Gastrocnemius medialis (tissue), 4 donors: ENCODE data around the gene DNAH17. TPM values are rescaled to one million over a fixed set of nuclear protein-coding genes. Genes with fewer than 3 reads are reported as not detected.

ENCODE experiments used
- ATAC-seq, 2 donors: fragments of 150-250 bp; one replicate each; pipeline ENCODE4 v1.9.1; 2016
- DNase-seq, 2 donors: peaks; one replicate each; pipeline ENCODE4 v3.0.0-alpha.2; 2019
- H3K27ac ChIP-seq, 4 donors: fragments of 200-600 bp; sonication (generic); 1 replicate in 1 of 4; 2 replicates in 3 of 4; pipeline ENCODE4 v1.5.1; 2016 to 2018; ENCODE audit warnings: mild to moderate bottlenecking in 2 of 4, moderate library complexity in 1 of 4
- H3K27me3 ChIP-seq, 3 donors: fragments of 200-600 bp; sonication (generic) in 2 of 3; 1 replicate in 1 of 3; 2 replicates in 2 of 3; pipeline versions ENCODE4 v1.5.1 to v1.6.0; 2016 to 2019; ENCODE audit warnings: mild to moderate bottlenecking in 1 of 3, moderate library complexity in 1 of 3
- H3K36me3 ChIP-seq, 2 donors: fragments of 200-600 bp; sonication (generic) in 1 of 2; one replicate each; pipeline ENCODE4 v1.5.1; 2017 to 2018
- H3K4me1 ChIP-seq, 2 donors: fragments of 200-600 bp; sonication (generic) in 1 of 2; one replicate each; pipeline ENCODE4 v1.5.1; 2016 to 2017; ENCODE audit warnings: mild to moderate bottlenecking in 2 of 2
- H3K4me3 ChIP-seq, 4 donors: fragments of 200-600 bp; sonication (generic) in 3 of 4; 1 replicate in 1 of 4; 2 replicates in 3 of 4; pipeline ENCODE4 v1.5.1; 2016 to 2019; ENCODE audit warnings: mild to moderate bottlenecking in 2 of 4
- H3K9me3 ChIP-seq, 3 donors: fragments of 200-600 bp; sonication (generic) in 2 of 3; 1 replicate in 1 of 3; 2 replicates in 2 of 3; pipeline ENCODE4 v1.5.1; 2016 to 2019
- CTCF ChIP-seq, 5 experiments: fragments of 450-650 bp in 3 of 5; fragments of 200-600 bp in 2 of 5; sonication (generic) in 2 of 5; IDR thresholded peaks in 4 of 5; conservative IDR thresholded peaks in 1 of 5; 1 replicate in 4 of 5; 2 replicates in 1 of 5; pipeline ENCODE4 v1.5.1; 2016 to 2019; ENCODE audit warnings: antibody characterized with exemption in 5 of 5, mild to moderate bottlenecking in 3 of 5, moderate library complexity in 3 of 5
- POLR2A ChIP-seq, 2 donors: fragments of 450-650 bp; IDR thresholded peaks; one replicate each; pipeline ENCODE4 v1.6.1; 2017; ENCODE audit warnings: antibody characterized with exemption in 2 of 2, mild to moderate bottlenecking in 2 of 2, moderate library complexity in 2 of 2
- in situ Hi-C, 4 donors: fragments of 200-750 bp; cut with MboI; loops; one replicate each; pipeline versions ENCODE4 v1.15.0 to v1.8.0; 2017; ENCODE audit warnings: low sequenced_read_pairs in 4 of 4
- intact Hi-C: fragments of 100-400 bp; cut with DNase I; formaldehyde crosslinking; loops from one replicate; pipeline ENCODE4 v1.15.1; 2023; ENCODE audit warnings: low total_unique reads
- total RNA-seq, 4 donors: library from RNA; depleted of rRNA; stranded (reverse); fragments of >200 nt; gene quantifications; one replicate each; pipeline versions ENCODE4 v1.1.0 to v1.2.3, GENCODE V29; 2016

The DNAH17 gene
- total RNA-seq, 4 donors from 2014 or later, result 0.56 TPM; not detected in 3

GRCh38 chr17:78411241-78411857, 165.8 kb downstream of the DNAH17 start:
- TF ChIP-seq CTCF (IDR thresholded peaks at IDR 0.05 in 4 of 5, conservative IDR thresholded peaks at IDR 0.05 in 1 of 5) (no peak), POLR2A (IDR thresholded peaks at IDR 0.05) (peak; percentile 15 to 42)
- H3K4me3 ChIP-seq, result no peak overlapping the region
- DNase-seq (peak; percentile 32 to 63), ATAC-seq (peak in 1 of 2 donors; percentile 1)
- H3K36me3 ChIP-seq, result peaks cover 0 to 2% of the 10 kb centered on the region in 2 donors
- peaks cover 86 to 93% of the 10 kb centered on the region in 2 donors for H3K4me1 ChIP-seq
- no peaks in the 10 kb centered on the region for H3K9me3 ChIP-seq
- intact Hi-C loops (no loop called here), in situ Hi-C loops (no loop called here)
- peak overlapping the region; percentile 93 to 98 (median 95) for H3K27ac ChIP-seq
- H3K27me3 ChIP-seq, result no peaks in the 10 kb centered on the region

GRCh38 chr17:78409191-78409928, 167.8 kb downstream of the DNAH17 start:
- ATAC-seq, result no peak
- Histone ChIP-seq H3K9me3 (no peaks in the 10 kb centered on the region), H3K4me3 (no peak overlapping the region), H3K27me3 (no peaks in the 10 kb centered on the region), H3K36me3 (peaks cover 0 to 10% of the 10 kb centered on the region in 2 donors), H3K4me1 (peaks cover 79 to 82% of the 10 kb centered on the region in 2 donors), H3K27ac (peak overlapping the region; percentile 73 to 98 (median 95))
- TF ChIP-seq CTCF (IDR thresholded peaks at IDR 0.05 in 4 of 5, conservative IDR thresholded peaks at IDR 0.05 in 1 of 5) (no peak), POLR2A (IDR thresholded peaks at IDR 0.05) (no peak)
- in situ Hi-C loops, result no loop called here
- DNase-seq, result no peak
- intact Hi-C loops, result no loop called here

GRCh38 chr17:78408476-78409050, 168.6 kb downstream of the DNAH17 start:
- intact Hi-C loops (no loop called here), in situ Hi-C loops (no loop called here)
- peaks cover 0 to 18% of the 10 kb centered on the region in 2 donors for H3K36me3 ChIP-seq
- peak overlapping the region; percentile 73 to 98 (median 95) for H3K27ac ChIP-seq
- TF ChIP-seq POLR2A (IDR thresholded peaks at IDR 0.05) (no peak), CTCF (IDR thresholded peaks at IDR 0.05 in 4 of 5, conservative IDR thresholded peaks at IDR 0.05 in 1 of 5) (no peak)
- peaks cover 71 to 74% of the 10 kb centered on the region in 2 donors for H3K4me1 ChIP-seq
- no peaks in the 10 kb centered on the region for H3K27me3 ChIP-seq
- no peak for ATAC-seq
- DNase-seq, result no peak
- H3K9me3 ChIP-seq, result no peaks in the 10 kb centered on the region
- no peak overlapping the region for H3K4me3 ChIP-seq

- intact Hi-C loops, result no loop called here
These were observed 169.7 kb downstream of the DNAH17 start for GRCh38 chr17:78407387-78408000.

More at GRCh38 chr17:78407387-78408000, 169.7 kb downstream of the DNAH17 start:
- in situ Hi-C loops, result no loop called here
- no peaks in the 10 kb centered on the region for H3K27me3 ChIP-seq
- TF ChIP-seq POLR2A (IDR thresholded peaks at IDR 0.05) (peak in 1 of 2 donors; percentile 44), CTCF (IDR thresholded peaks at IDR 0.05 in 4 of 5, conservative IDR thresholded peaks at IDR 0.05 in 1 of 5) (no peak)
- no peaks in the 10 kb centered on the region for H3K9me3 ChIP-seq
- H3K4me3 ChIP-seq, result no peak overlapping the region
- peaks cover 63% of the 10 kb centered on the region in 2 donors for H3K4me1 ChIP-seq
- H3K36me3 ChIP-seq, result peaks cover 0 to 28% of the 10 kb centered on the region in 2 donors
- H3K27ac ChIP-seq, result peak overlapping the region; percentile 73 to 98 (median 84)
- ATAC-seq (peak; percentile 51 to 71), DNase-seq (peak; percentile 41 to 83)
